CD14-positive monocyte (primary cell): Measurements from ENCODE around the gene LRRC34. TPM values are rescaled to one million over a fixed set of nuclear protein-coding genes. Genes with fewer than 3 reads are reported as not detected.

Experiments
- DNase-seq, 3 donors: peaks; one replicate each; pipeline ENCODE4 v3.0.0-alpha.2; 2011 to 2022
- H2AFZ ChIP-seq: 2 replicates; pipeline ENCODE4 v1.6.0; 2012; ENCODE audit warnings: mild to moderate bottlenecking, low read depth, low read length, inconsistent platforms; ENCODE audit not compliant: insufficient read depth, poor library complexity, severe bottlenecking
- H3K27ac ChIP-seq, 2 donors: 1 replicate in 1 of 2; 2 replicates in 1 of 2; pipeline ENCODE4 v1.5.1; 2012 to 2013; ENCODE audit warnings: low read length in 2 of 2, control low read depth in 1 of 2, inconsistent platforms in 1 of 2, low read depth in 1 of 2, mild to moderate bottlenecking in 1 of 2
- H3K27me3 ChIP-seq, 2 donors: one replicate each; pipeline versions ENCODE4 v1.6.0 to v1.6.1; 2011 to 2013; ENCODE audit warnings: low read length in 2 of 2; ENCODE audit not compliant: control insufficient read depth in 2 of 2, insufficient read depth in 2 of 2
- H3K36me3 ChIP-seq, 2 donors: replicated peaks in 1 of 2; 1 replicate in 1 of 2; 2 replicates in 1 of 2; pipeline versions ENCODE4 v1.5.1 to v1.6.1; 2012 to 2013; ENCODE audit warnings: low read length in 2 of 2, control low read depth in 1 of 2, inconsistent platforms in 1 of 2, mild to moderate bottlenecking in 1 of 2; ENCODE audit not compliant: insufficient read depth in 2 of 2, control insufficient read depth in 1 of 2
- H3K4me1 ChIP-seq, 2 donors: 1 replicate in 1 of 2; 2 replicates in 1 of 2; pipeline versions ENCODE4 v1.5.1 to v1.6.1; 2012 to 2013; ENCODE audit warnings: low read length in 2 of 2, control low read depth in 1 of 2, inconsistent platforms in 1 of 2, mild to moderate bottlenecking in 1 of 2, moderate library complexity in 1 of 2; ENCODE audit not compliant: insufficient read depth in 2 of 2, control insufficient read depth in 1 of 2
- H3K4me2 ChIP-seq: replicated peaks from 2 replicates; pipeline ENCODE3; 2012; ENCODE audit warnings: low read length, moderate library complexity, mild to moderate bottlenecking; ENCODE audit not compliant: poor library complexity, severe bottlenecking; ENCODE audit errors: extremely low read depth
- H3K4me3 ChIP-seq, 3 experiments: fragments of 200-600 bp in 1 of 3; sonication (generic) in 1 of 3; replicated peaks in 1 of 3; 1 replicate in 2 of 3; 2 replicates in 1 of 3; pipeline ENCODE4 v1.5.1; 2011 to 2013; ENCODE audit warnings: low read length in 3 of 3, mild to moderate bottlenecking in 3 of 3, control low read depth in 2 of 3, low read depth in 2 of 3, inconsistent platforms in 1 of 3, moderate library complexity in 1 of 3
- H3K79me2 ChIP-seq: 2 replicates; pipeline ENCODE4 v1.6.0; 2012; ENCODE audit warnings: mild to moderate bottlenecking, control low read depth, inconsistent platforms, low read length, moderate library complexity; ENCODE audit not compliant: insufficient read depth
- H3K9ac ChIP-seq: 2 replicates; pipeline ENCODE4 v1.6.0; 2017; ENCODE audit warnings: low read length, mild to moderate bottlenecking; ENCODE audit not compliant: insufficient read depth, poor library complexity, severe bottlenecking
- H3K9me3 ChIP-seq, 2 donors: replicated peaks in 1 of 2; 1 replicate in 1 of 2; 2 replicates in 1 of 2; pipeline versions ENCODE4 v1.5.1 to v1.6.1; 2012 to 2013; ENCODE audit warnings: low read length in 2 of 2, control low read depth in 1 of 2; ENCODE audit not compliant: control insufficient read depth in 1 of 2, insufficient read depth in 1 of 2
- H4K20me1 ChIP-seq: 2 replicates; pipeline ENCODE4 v1.6.0; 2012; ENCODE audit warnings: mild to moderate bottlenecking, low read length, control low read depth, moderate library complexity; ENCODE audit not compliant: insufficient read depth
- H3K27ac Mint-ChIP-seq, 7 donors: one replicate each; pipeline ENCODE4 v1.8.0; 2020; ENCODE audit warnings: mild to moderate bottlenecking in 7 of 7, mixed read lengths in 7 of 7, moderate library complexity in 6 of 7, inconsistent platforms in 2 of 7
- H3K27me3 Mint-ChIP-seq, 3 donors: one replicate each; pipeline ENCODE4 v1.8.0; 2021 to 2022; ENCODE audit warnings: low read depth in 3 of 3, mild to moderate bottlenecking in 3 of 3, mixed read lengths in 3 of 3, moderate library complexity in 3 of 3, inconsistent platforms in 1 of 3
- H3K36me3 Mint-ChIP-seq, 2 donors: one replicate each; pipeline ENCODE4 v1.8.0; 2020; ENCODE audit warnings: mixed read lengths in 2 of 2, inconsistent platforms in 1 of 2, mild to moderate bottlenecking in 1 of 2
- H3K4me1 Mint-ChIP-seq: one replicate; pipeline ENCODE4 v1.8.0; 2020; ENCODE audit warnings: mild to moderate bottlenecking, mixed read lengths
- H3K4me3 Mint-ChIP-seq, 2 donors: one replicate each; pipeline ENCODE4 v1.8.0; 2020; ENCODE audit warnings: mild to moderate bottlenecking in 2 of 2, mixed read lengths in 2 of 2, moderate library complexity in 1 of 2
- H3K9me3 Mint-ChIP-seq, 7 donors: one replicate each; pipeline ENCODE4 v1.8.0; 2020 to 2022; ENCODE audit warnings: mixed read lengths in 7 of 7, mild to moderate bottlenecking in 6 of 7, moderate library complexity in 6 of 7, inconsistent platforms in 2 of 7
- WGBS: methylation state at CpG from one replicate; pipeline ENCODE4 v1.1.5; 2013; ENCODE audit warnings: missing lambda C conversion rate; ENCODE audit not compliant: insufficient coverage; 5-methylcytosine and 5-hydroxymethylcytosine counted together
- intact Hi-C, 2 donors: fragments of 100-400 bp; cut with micrococcal nuclease; formaldehyde crosslinking; loops; one replicate each; pipeline versions ENCODE4 v1.15.0 to v1.15.1; 2023
- polyA plus RNA-seq, 3 donors: library from polyadenylated mRNA; depleted of rRNA in 1 of 3; unstranded in 2 of 3; stranded (reverse) in 1 of 3; fragments of 300-500 nt in 2 of 3; fragments of >200 nt in 1 of 3; fragmentation: Illumina TruSeq in 2 of 3; gene quantifications; 1 replicate in 2 of 3; 2 replicates in 1 of 3; pipeline ENCODE4 v1.2.3, GENCODE V29; 2012 to 2021
- TF ChIP-seq, protein P1 (sequence below): fragments of 200-600 bp; IDR thresholded peaks from one replicate; pipeline ENCODE4 v1.8.0; 2022; ENCODE audit warnings: antibody characterized with exemption, mild to moderate bottlenecking

LRRC34 gene
- polyA plus RNA-seq, 3 donors, result 0.25 to 0.61 (median 0.43) TPM

DNA sequence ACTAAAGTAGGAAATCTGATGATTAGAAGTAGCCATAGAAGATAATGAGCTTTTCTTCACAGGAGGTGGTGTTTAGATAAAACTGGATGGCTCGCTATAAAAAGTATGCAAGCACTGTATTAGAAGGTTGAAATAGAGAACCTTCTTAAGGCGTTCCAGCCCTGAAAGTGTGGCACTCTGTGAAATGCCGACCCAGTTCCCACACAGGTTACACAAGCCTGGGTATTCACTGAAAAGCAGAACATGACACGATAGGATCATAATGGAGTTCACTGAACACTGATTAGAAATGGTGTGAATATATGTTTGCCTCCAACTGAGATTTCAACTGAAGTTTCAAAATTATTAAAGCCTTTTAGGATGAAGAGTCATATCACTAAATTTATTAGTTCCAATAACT lies 15.0 kb upstream of the LRRC34 start:
- Histone ChIP-seq H3K9me3 (no peaks in the 10 kb centered on the region), H3K4me3 (no peak overlapping the region), H3K9ac (no peak overlapping the region), H3K36me3 (no peaks in the 10 kb centered on the region), H3K27ac (no peak overlapping the region), H3K4me1 (peaks cover 4 to 8% of the 10 kb centered on the region in 2 donors), H3K79me2 (no peaks in the 10 kb centered on the region), H2AFZ (no peak overlapping the region), H3K27me3 (no peaks in the 10 kb centered on the region), H3K4me2 (no peak overlapping the region), H4K20me1 (no peaks in the 10 kb centered on the region)
- Mint-ChIP-seq H3K27ac (no peak overlapping the region), H3K4me1 (peaks cover 8% of the 10 kb centered on the region), H3K27me3 (peaks cover 1 to 4% (median 3%) of the 10 kb centered on the region in 3 donors), H3K36me3 (no peaks in the 10 kb centered on the region), H3K4me3 (no peak overlapping the region), H3K9me3 (peaks cover 0 to 3% (median 0%) of the 10 kb centered on the region in 7 donors)
- WGBS, result 28% methylated on average over 2 of the region's 4 CpGs
- TF ChIP-seq, protein P1, sequence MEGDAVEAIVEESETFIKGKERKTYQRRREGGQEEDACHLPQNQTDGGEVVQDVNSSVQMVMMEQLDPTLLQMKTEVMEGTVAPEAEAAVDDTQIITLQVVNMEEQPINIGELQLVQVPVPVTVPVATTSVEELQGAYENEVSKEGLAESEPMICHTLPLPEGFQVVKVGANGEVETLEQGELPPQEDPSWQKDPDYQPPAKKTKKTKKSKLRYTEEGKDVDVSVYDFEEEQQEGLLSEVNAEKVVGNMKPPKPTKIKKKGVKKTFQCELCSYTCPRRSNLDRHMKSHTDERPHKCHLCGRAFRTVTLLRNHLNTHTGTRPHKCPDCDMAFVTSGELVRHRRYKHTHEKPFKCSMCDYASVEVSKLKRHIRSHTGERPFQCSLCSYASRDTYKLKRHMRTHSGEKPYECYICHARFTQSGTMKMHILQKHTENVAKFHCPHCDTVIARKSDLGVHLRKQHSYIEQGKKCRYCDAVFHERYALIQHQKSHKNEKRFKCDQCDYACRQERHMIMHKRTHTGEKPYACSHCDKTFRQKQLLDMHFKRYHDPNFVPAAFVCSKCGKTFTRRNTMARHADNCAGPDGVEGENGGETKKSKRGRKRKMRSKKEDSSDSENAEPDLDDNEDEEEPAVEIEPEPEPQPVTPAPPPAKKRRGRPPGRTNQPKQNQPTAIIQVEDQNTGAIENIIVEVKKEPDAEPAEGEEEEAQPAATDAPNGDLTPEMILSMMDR, result no peak
- intact Hi-C loops, result no loop called here
- no peak for DNase-seq

GRCh38 chr3:169825316-169825715 lies 12.6 kb upstream of the LRRC34 start:
- Histone ChIP-seq H3K9me3 (no peaks in the 10 kb centered on the region), H3K9ac (no peak overlapping the region), H3K27me3 (no peaks in the 10 kb centered on the region), H4K20me1 (no peaks in the 10 kb centered on the region), H3K4me3 (no peak overlapping the region), H3K27ac (no peak overlapping the region), H3K4me1 (peaks cover 4 to 8% of the 10 kb centered on the region in 2 donors), H3K4me2 (no peak overlapping the region), H2AFZ (no peak overlapping the region), H3K36me3 (no peaks in the 10 kb centered on the region), H3K79me2 (no peaks in the 10 kb centered on the region)
- Mint-ChIP-seq H3K27ac (no peak overlapping the region), H3K4me3 (no peak overlapping the region), H3K36me3 (no peaks in the 10 kb centered on the region), H3K9me3 (peaks cover 0 to 3% (median 0%) of the 10 kb centered on the region in 7 donors), H3K4me1 (peaks cover 8% of the 10 kb centered on the region), H3K27me3 (peaks cover 1 to 4% (median 3%) of the 10 kb centered on the region in 3 donors)
- intact Hi-C loops, result no loop called here
- WGBS, result 100% methylated on average over 2 of the region's 3 CpGs
- DNase-seq, result no peak
- TF ChIP-seq, protein P1, result no peak
